Kidney epithelial cell (primary cell): Measurements from ENCODE around the gene CASKIN2. TPM values are rescaled to one million over a fixed set of nuclear protein-coding genes. Genes with fewer than 3 reads are reported as not detected.

Experiments used
- DNase-seq: peaks from one replicate; pipeline ENCODE4 v3.0.0-alpha.2; 2010; ENCODE audit warnings: low read depth
- H3K27me3 ChIP-seq: 2 replicates; pipeline ENCODE4 v1.6.0; 2011; ENCODE audit warnings: low read length; ENCODE audit not compliant: control insufficient read depth, insufficient read depth
- H3K36me3 ChIP-seq: 2 replicates; pipeline ENCODE4 v1.5.1; 2011; ENCODE audit warnings: low read length; ENCODE audit not compliant: control insufficient read depth, insufficient read depth
- H3K4me3 ChIP-seq: 2 replicates; pipeline ENCODE4 v1.5.1; 2011; ENCODE audit warnings: low read depth, mild to moderate bottlenecking, control low read depth, low read length
- CTCF ChIP-seq: IDR thresholded peaks from 2 replicates; pipeline ENCODE4 v1.5.1; 2011; ENCODE audit warnings: mild to moderate bottlenecking, moderate library complexity, low read length, control low read depth, inconsistent platforms; ENCODE audit not compliant: insufficient read depth, poor library complexity, severe bottlenecking
- total RNA-seq: library from RNA; depleted of rRNA; stranded (reverse); fragments of >200 nt; gene quantifications from 2 replicates; pipeline ENCODE4 v1.2.3, GENCODE V29; 2015

Gene CASKIN2
- total RNA-seq, 1 donor from 2014 or later: 14.7 TPM

GRCh38 chr17:75555679-75556153 is 40.4 kb upstream of the CASKIN2 start:
- no peak for DNase-seq
- no peak for TF ChIP-seq CTCF
- Histone ChIP-seq H3K36me3 (no peaks in the 10 kb centered on the region), H3K4me3 (no peak overlapping the region), H3K27me3 (no peaks in the 10 kb centered on the region)

GRCh38 chr17:75553295-75554110 is 38.2 kb upstream of the CASKIN2 start:
- Histone ChIP-seq H3K36me3 (no peaks in the 10 kb centered on the region), H3K27me3 (no peaks in the 10 kb centered on the region), H3K4me3 (no peak overlapping the region)
- DNase-seq: no peak
- TF ChIP-seq CTCF: no peak

GRCh38 chr17:75552425-75553294 is 37.3 kb upstream of the CASKIN2 start:
- DNase-seq: no peak
- H3K27me3 ChIP-seq: no peaks in the 10 kb centered on the region
- H3K36me3 ChIP-seq: no peaks in the 10 kb centered on the region
- H3K4me3 ChIP-seq: no peak overlapping the region
- TF ChIP-seq CTCF: no peak

GRCh38 chr17:75551266-75551665 is 35.9 kb upstream of the CASKIN2 start:
- Histone ChIP-seq H3K27me3 (no peaks in the 10 kb centered on the region), H3K36me3 (peaks cover 1% of the 10 kb centered on the region), H3K4me3 (no peak overlapping the region)
- no peak for TF ChIP-seq CTCF
- peak; percentile 16 for DNase-seq

GRCh38 chr17:75550139-75550465 is 34.8 kb upstream of the CASKIN2 start:
- Histone ChIP-seq H3K36me3 (peaks cover 1% of the 10 kb centered on the region), H3K27me3 (no peaks in the 10 kb centered on the region), H3K4me3 (no peak overlapping the region)
- DNase-seq: no peak
- TF ChIP-seq CTCF: no peak
